ENCODE results near the gene ANO2.

GRCh38 chr12:5960783-5961182 is 15.7 kb upstream of the ANO2 start:
- no peak for TF ChIP-seq HNF4G (IDR thresholded peaks at IDR 0.05)
- TF ChIP-seq CTCF (IDR thresholded peaks at IDR 0.05; ENCODE audit: low read depth, low read length, missing input control), result no peak
- TF ChIP-seq TAF1 (conservative IDR thresholded peaks at IDR 0.05), result no peak
- no peak for TF ChIP-seq HNF4A (conservative IDR thresholded peaks at IDR 0.05)
- no peak for TF ChIP-seq YY1 (IDR thresholded peaks at IDR 0.05)
- no peak for TF ChIP-seq NR2F2 (IDR thresholded peaks at IDR 0.05)
- TF ChIP-seq EGR1 (IDR thresholded peaks at IDR 0.05; ENCODE audit: low read depth in 2 of 2), result no peak
- TF ChIP-seq ZBTB33 (IDR thresholded peaks at IDR 0.05), result no peak
- no peak for TF ChIP-seq GABPA (IDR thresholded peaks at IDR 0.05 in 1 of 2, conservative IDR thresholded peaks at IDR 0.05 in 1 of 2)
- no peak for TF ChIP-seq JUND (IDR thresholded peaks at IDR 0.05)
- no peak for TF ChIP-seq MAX (IDR thresholded peaks at IDR 0.05)

Data from liver (tissue), 3 donors.